GM13977 (cell line): ENCODE results near the gene ANKRD63.

Experiments
- DNase-seq: peaks from one replicate; pipeline ENCODE4 v3.0.0; 2012; ENCODE audit warnings: low spot score
- in situ Hi-C: fragments of 300-500 bp; cut with MboI; formaldehyde crosslinking; loops from one replicate; pipeline ENCODE4 v1.12.0; 2022; ENCODE audit warnings: low sequenced_read_pairs, low pct_unique_long_range_greater_than_20kb, mixed read lengths, inconsistent platforms; ENCODE audit not compliant: unreplicated experiment
- TF ChIP-seq, protein P1 (sequence below): IDR thresholded peaks from 2 replicates; pipeline ENCODE4 v1.5.1; 2012; ENCODE audit warnings: mild to moderate bottlenecking, control low read depth; ENCODE audit not compliant: insufficient read depth; ENCODE audit errors: extremely low read depth, missing control alignments

The ANKRD63 gene

GRCh38 chr15:40246496-40247280, 36.2 kb downstream of the ANKRD63 start:
- DNase-seq = no peak
- TF ChIP-seq, protein P1, sequence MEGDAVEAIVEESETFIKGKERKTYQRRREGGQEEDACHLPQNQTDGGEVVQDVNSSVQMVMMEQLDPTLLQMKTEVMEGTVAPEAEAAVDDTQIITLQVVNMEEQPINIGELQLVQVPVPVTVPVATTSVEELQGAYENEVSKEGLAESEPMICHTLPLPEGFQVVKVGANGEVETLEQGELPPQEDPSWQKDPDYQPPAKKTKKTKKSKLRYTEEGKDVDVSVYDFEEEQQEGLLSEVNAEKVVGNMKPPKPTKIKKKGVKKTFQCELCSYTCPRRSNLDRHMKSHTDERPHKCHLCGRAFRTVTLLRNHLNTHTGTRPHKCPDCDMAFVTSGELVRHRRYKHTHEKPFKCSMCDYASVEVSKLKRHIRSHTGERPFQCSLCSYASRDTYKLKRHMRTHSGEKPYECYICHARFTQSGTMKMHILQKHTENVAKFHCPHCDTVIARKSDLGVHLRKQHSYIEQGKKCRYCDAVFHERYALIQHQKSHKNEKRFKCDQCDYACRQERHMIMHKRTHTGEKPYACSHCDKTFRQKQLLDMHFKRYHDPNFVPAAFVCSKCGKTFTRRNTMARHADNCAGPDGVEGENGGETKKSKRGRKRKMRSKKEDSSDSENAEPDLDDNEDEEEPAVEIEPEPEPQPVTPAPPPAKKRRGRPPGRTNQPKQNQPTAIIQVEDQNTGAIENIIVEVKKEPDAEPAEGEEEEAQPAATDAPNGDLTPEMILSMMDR = no peak
- in situ Hi-C loops = no loop called here

DNA sequence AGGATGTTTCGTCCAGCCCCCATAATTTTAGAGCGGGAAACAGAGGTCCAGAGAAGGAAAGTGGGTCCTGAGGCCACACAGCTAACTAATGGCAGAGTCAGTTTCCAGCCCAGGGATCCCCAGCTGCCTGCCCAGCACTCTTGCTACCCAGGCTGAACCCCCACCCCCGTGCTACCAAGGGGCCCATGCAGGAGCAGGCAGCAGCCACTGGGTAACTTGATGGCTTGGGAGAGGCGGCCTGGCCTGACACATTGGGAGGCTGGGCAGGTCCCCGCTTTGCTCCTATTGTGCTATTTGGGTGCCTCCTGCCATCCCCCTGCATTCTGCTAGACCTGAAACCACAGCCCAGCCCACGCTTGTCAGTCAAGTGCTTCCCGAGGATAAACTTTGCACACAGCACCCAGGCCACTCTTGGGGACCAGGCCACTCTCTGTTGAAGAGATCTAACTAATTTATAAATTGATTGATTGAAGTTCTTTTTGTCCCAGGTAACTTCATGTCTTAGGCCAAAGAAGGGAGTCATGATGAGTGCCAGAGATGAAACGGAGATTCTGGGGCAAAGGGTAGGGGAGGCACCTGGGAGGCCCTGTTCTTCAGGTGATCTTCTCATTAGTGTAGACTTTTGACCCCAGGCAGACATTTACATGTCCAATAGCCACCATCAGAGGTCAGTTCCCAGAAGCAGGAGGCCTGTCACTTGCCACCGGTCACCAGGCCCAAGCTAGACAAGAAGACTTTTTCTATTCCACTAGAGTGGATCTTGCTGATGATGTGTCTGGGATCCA, 37.0 kb downstream of the ANKRD63 start:
- in situ Hi-C loops = no loop called here
- DNase-seq = no peak
- TF ChIP-seq, protein P1 = no peak

DNA sequence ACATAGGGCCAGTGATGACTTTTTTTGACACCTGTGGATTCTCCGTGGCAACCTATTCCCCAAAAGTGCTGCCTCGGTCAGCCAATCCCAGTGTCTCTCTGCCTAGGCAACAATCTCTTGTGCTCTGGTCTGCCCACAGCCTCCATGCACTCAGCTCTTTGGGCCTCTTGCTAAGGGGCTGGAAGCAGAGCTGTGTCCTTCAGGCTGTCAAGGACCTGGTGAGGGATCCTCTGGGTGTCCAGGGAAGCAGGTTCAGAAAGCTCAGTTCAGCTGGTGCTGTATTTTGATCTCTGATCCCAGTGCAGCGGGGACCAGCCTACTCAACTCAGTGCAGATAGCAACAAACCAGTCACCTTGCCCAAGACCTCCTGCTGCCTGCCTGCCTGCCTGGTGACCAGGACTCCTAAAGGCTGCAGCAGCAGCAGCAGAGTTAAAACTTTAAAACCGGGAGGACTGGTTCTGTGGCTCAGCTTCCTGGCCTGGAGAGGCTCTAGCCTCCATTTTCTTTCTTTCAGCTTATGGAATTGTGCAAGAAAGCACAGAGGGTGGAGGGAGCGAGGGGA, 37.8 kb downstream of the ANKRD63 start:
- in situ Hi-C loops = no loop called here
- DNase-seq = no peak
- TF ChIP-seq, protein P1 = no peak

DNA sequence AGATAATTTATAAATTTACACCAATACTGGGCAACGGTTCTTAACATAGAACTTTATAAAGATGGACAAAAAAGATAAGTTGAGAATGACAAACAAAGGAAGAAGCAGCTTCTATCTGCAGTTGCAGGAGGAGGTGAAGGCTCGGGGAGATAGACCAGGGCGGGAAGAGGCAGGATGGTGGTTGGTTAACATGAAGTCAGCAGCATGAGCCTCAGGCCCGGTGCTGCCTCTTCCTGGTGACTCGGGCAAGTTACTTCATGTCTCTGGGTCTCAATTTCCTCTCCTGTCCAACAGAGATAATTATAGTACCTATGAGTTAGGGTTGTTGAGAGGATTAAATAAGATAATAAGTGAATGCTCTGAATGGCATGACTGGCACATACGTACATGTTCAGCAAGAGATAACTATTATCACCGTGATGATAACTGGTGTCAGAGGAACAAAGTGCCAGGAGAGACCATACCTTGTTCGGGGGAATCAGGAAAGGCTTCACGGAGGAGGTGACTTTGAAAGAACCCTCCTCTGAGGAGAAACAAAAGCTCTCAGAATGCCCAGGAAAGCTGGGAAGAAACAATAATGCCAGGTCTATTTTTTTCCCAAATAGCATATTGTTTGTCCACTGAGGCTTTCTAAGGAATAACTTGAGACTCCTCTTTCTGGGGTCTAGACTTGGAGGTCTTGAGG, 39.6 kb downstream of the ANKRD63 start:
- in situ Hi-C loops = no loop called here

GRCh38 chr15:40242601-40243000, 40.3 kb downstream of the ANKRD63 start:
- in situ Hi-C loops = no loop called here
- TF ChIP-seq, protein P1 = no peak
- no peak for DNase-seq

More for the DNA sequence above, 39.6 kb downstream of the ANKRD63 start:
- TF ChIP-seq, protein P1 = no peak
- DNase-seq = no peak

DNA sequence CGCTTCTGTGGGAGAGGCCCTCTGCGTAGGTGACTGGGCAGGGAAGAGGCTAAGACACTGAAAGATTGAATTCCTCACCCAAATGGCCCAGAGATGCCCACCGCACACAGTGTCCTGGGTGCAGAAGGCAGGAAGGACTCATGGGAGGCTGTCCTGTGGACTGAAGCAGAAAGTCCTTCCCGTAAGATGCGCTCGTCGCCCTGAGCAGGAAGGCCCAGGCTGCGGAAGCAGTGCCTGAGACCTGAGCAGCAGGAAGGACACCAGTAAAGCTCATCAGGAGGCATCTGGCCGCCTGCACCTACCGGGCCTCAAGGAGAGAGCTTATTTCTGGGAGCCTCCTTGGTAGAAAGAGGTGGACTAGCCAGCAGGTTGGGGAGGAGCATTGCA, 40.7 kb downstream of the ANKRD63 start:
- TF ChIP-seq, protein P1 = no peak
- in situ Hi-C loops = no loop called here
- no peak for DNase-seq
